Measurements from ENCODE around the gene DNM1.

- no peak for TF ChIP-seq REST (IDR thresholded peaks at IDR 0.05; ENCODE audit: low read depth)
- TF ChIP-seq CREB1 (IDR thresholded peaks at IDR 0.05; ENCODE audit: low read depth): no peak
- no peak for TF ChIP-seq EP300 (IDR thresholded peaks at IDR 0.05; ENCODE audit: borderline replicate concordance)
- 0 out of 2 replicates have a peak, but pooled peaks have one; percentile 68 for TF ChIP-seq ZBTB7A (IDR thresholded peaks at IDR 0.05; ENCODE audit: low read depth)
Observed at GRCh38 chr9:128275198-128276007, 72.2 kb downstream of the DNM1 start, which contains the start of gene GOLGA2.
